ENCODE results near the gene ECEL1. TPM values are rescaled to one million over a fixed set of nuclear protein-coding genes. Genes with fewer than 3 reads are reported as not detected.

The ECEL1 gene
- total and polyA plus RNA-seq, 2 donors (not counting 1 experiment from before 2014, with no cell fraction given): 0.47 TPM; not detected in 1

DNA sequence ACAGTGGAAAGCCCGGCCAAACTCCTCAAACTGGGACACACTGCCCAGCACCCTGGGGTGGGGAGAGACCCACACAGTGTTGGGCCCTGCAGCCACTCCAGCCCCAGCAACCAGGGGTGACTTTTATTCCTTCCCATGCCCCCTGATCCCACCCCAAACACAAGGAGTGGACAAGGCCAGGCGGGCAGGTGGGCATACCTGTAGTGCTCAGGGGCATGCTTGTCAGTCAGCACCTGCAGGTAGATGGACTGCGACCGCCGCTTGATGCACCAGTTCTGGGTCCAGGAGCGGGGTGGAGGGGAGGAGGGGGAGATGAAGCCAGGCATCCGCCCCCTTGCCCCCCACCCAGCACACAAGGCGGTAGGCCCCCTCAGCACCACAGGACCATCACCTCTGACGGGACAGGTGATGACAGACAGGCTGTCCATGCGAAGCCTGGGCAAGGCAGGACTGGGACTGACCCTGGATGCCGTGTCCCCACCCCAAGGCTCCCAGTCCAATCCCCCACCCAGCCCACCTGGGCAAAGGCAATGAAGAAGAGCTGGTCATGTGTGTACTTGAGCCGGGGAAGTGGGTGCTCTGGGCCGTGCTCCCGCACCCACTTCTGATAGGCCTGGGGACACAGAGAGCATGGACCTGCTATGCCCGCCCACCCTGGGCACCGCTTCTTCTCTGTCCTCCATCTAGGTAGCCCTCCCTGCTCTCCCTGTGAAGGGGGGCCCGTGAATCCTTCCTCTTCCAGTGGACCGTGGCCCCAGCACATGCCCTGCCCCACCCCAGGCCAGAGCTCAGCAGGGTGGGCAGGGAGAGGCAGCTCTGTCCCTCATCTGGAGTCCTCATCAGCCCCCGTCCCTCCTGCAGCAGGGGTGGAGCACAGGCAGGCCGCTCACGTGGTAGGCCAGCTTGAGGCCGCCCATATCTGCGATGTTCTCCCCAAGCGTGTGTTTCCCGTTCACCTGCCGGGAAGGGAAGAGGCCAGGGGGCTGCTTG is 7.1 kb downstream of the ECEL1 start:
- Histone ChIP-seq H3K9me3 (ENCODE audit: control extremely low read depth in 1 of 3, control insufficient read depth in 2 of 3, insufficient read depth in 1 of 3, low read length in 2 of 3) (no peaks in the 10 kb centered on the region), H3K4me2 (replicated peaks; ENCODE audit: low read depth, low read length, poor library complexity, severe bottlenecking) (no peak overlapping the region), H3K4me1 (ENCODE audit: control insufficient read depth in 2 of 2, insufficient read depth in 2 of 2, low read length in 2 of 2) (peaks cover 0 to 3% of the 10 kb centered on the region in 2 donors), H3K36me3 (replicated peaks in 1 of 2; ENCODE audit: control extremely low read depth in 1 of 2, control insufficient read depth in 1 of 2, extremely low read depth in 1 of 2, insufficient read depth in 2 of 2, low read length in 1 of 2) (no peaks in the 10 kb centered on the region), H3K27ac (ENCODE audit: low read length in 2 of 2) (no peak overlapping the region), H3K4me3 (ENCODE audit: control extremely low read depth in 1 of 5, extremely low read depth in 1 of 5, insufficient read depth in 1 of 5, low read depth in 2 of 5, low read length in 4 of 5) (no peak overlapping the region), H3K9ac (ENCODE audit: low read length) (no peak overlapping the region), H2AFZ (ENCODE audit: insufficient read depth, low read depth, low read length, poor library complexity, severe bottlenecking) (no peak overlapping the region), H3K27me3 (replicated peaks in 1 of 4; ENCODE audit: control extremely low read depth in 1 of 4, control insufficient read depth in 3 of 4, insufficient read depth in 4 of 4, low read length in 3 of 4) (peaks cover 0 to 16% (median 0%) of the 10 kb centered on the region in 4 experiments), H3K79me2 (ENCODE audit: control insufficient read depth, insufficient read depth, low read length) (no peaks in the 10 kb centered on the region), H4K20me1 (ENCODE audit: control insufficient read depth, insufficient read depth, low read length, poor library complexity, severe bottlenecking) (no peaks in the 10 kb centered on the region)
- WGBS (ENCODE audit: insufficient coverage): 84% methylated on average over 22 of the region's 26 CpGs
- peaks cover 5% of the 10 kb centered on the region for H3K4me1 Mint-ChIP-seq
- H3K27me3 Mint-ChIP-seq: peaks cover 25% of the 10 kb centered on the region
- DNase-seq: no peak
- TF ChIP-seq EZH2 (IDR thresholded peaks at IDR 0.05; ENCODE audit: borderline replicate concordance, insufficient read depth, low read depth, low read length, poor library complexity, severe bottlenecking): no peak
- no peak for ATAC-seq (ENCODE audit: low read depth)
- H3K4me3 Mint-ChIP-seq: no peak overlapping the region
- no peak overlapping the region for H3K27ac Mint-ChIP-seq
- ChIA-PET POLR2A (interaction anchor here (0.5 kb wide), 1 partner anchor 748 kb away, joined by 4 read pairs; no protein-coding TSS in a partner anchor), CTCF (no interaction called here)
- H3K9me3 Mint-ChIP-seq (ENCODE audit: insufficient read depth): no peaks in the 10 kb centered on the region
- intact Hi-C loops (cut with micrococcal nuclease): no loop called here

DNA sequence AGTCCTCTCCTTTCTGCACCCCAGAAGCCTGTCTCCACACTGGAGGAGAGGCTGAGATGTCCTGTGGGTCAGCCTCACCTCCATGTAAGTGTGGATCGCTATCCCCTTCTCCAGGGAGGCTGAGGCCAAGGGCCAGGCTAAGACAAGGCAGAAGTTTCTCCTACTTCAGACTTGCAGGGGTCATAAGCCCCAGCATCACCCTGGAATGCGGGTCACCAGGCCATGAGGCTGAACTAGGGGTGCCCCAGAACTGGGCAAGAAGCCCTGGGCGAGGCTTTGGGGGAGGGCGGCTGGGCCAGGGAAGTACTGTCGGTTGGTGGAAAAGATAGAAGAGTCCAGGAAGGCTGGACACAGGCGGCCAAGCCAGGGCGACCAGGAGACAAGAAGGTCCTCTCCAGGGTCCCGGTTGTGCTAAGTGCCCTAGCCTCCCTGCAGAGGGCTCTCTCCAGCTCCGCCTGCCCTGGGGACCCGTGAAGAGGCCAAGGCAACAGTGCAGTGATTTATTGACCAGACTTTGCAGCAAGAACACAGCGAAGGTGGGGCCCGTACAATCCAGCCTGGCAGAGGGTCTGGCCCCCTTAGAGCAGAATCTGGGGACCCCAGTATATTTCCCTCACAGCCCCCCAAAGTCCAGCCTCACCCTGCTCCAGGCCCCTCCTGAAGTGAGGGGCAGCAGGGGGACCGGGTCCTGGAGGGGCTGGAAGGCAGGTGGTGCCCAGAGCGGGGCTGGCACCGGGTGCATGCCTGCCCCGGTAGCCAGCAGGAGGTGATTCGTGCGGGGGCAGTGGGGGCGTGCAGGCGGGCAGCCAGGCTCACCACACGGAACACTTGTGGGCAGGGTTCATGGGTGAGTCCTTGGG is 8.1 kb downstream of the ECEL1 start:
- intact Hi-C loops (cut with micrococcal nuclease): no loop called here
- no peak overlapping the region for H3K4me3 Mint-ChIP-seq
- H3K4me2 ChIP-seq (replicated peaks; ENCODE audit: low read depth, low read length, poor library complexity, severe bottlenecking): no peak overlapping the region
- H3K9me3 Mint-ChIP-seq (ENCODE audit: insufficient read depth): no peaks in the 10 kb centered on the region
- no peaks in the 10 kb centered on the region for H3K36me3 ChIP-seq (replicated peaks in 1 of 2; ENCODE audit: control extremely low read depth in 1 of 2, control insufficient read depth in 1 of 2, extremely low read depth in 1 of 2, insufficient read depth in 2 of 2, low read length in 1 of 2)
- no peak overlapping the region for H3K9ac ChIP-seq (ENCODE audit: low read length)
- WGBS (ENCODE audit: insufficient coverage): 80% methylated on average over 20 of the region's 21 CpGs
- TF ChIP-seq EZH2 (IDR thresholded peaks at IDR 0.05; ENCODE audit: borderline replicate concordance, insufficient read depth, low read depth, low read length, poor library complexity, severe bottlenecking): no peak
- TF ChIP-seq, protein P1, sequence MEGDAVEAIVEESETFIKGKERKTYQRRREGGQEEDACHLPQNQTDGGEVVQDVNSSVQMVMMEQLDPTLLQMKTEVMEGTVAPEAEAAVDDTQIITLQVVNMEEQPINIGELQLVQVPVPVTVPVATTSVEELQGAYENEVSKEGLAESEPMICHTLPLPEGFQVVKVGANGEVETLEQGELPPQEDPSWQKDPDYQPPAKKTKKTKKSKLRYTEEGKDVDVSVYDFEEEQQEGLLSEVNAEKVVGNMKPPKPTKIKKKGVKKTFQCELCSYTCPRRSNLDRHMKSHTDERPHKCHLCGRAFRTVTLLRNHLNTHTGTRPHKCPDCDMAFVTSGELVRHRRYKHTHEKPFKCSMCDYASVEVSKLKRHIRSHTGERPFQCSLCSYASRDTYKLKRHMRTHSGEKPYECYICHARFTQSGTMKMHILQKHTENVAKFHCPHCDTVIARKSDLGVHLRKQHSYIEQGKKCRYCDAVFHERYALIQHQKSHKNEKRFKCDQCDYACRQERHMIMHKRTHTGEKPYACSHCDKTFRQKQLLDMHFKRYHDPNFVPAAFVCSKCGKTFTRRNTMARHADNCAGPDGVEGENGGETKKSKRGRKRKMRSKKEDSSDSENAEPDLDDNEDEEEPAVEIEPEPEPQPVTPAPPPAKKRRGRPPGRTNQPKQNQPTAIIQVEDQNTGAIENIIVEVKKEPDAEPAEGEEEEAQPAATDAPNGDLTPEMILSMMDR (IDR thresholded peaks at IDR 0.05): no peak
- H3K4me1 ChIP-seq (ENCODE audit: control insufficient read depth in 2 of 2, insufficient read depth in 2 of 2, low read length in 2 of 2): no peaks in the 10 kb centered on the region
- no peaks in the 10 kb centered on the region for H3K4me1 Mint-ChIP-seq
- H3K9me3 ChIP-seq (ENCODE audit: control extremely low read depth in 1 of 3, control insufficient read depth in 2 of 3, insufficient read depth in 1 of 3, low read length in 2 of 3): no peaks in the 10 kb centered on the region
- POLR2A ChIA-PET: no interaction called here
- peaks cover 0 to 14% (median 0%) of the 10 kb centered on the region in 4 experiments for H3K27me3 ChIP-seq (replicated peaks in 1 of 4; ENCODE audit: control extremely low read depth in 1 of 4, control insufficient read depth in 3 of 4, insufficient read depth in 4 of 4, low read length in 3 of 4)
- H3K4me3 ChIP-seq (ENCODE audit: control extremely low read depth in 1 of 5, extremely low read depth in 1 of 5, insufficient read depth in 1 of 5, low read depth in 2 of 5, low read length in 4 of 5): no peak overlapping the region
- ATAC-seq (ENCODE audit: low read depth) (no peak), DNase-seq (no peak)
- H4K20me1 ChIP-seq (ENCODE audit: control insufficient read depth, insufficient read depth, low read length, poor library complexity, severe bottlenecking): no peaks in the 10 kb centered on the region
- H3K27ac ChIP-seq (ENCODE audit: low read length in 2 of 2): no peak overlapping the region
- H3K27ac Mint-ChIP-seq: no peak overlapping the region
- CTCF ChIA-PET: no interaction called here
- no peak overlapping the region for H2AFZ ChIP-seq (ENCODE audit: insufficient read depth, low read depth, low read length, poor library complexity, severe bottlenecking)
- no peaks in the 10 kb centered on the region for H3K79me2 ChIP-seq (ENCODE audit: control insufficient read depth, insufficient read depth, low read length)
- peaks cover 25% of the 10 kb centered on the region for H3K27me3 Mint-ChIP-seq

Measured in B cell (primary cell).